ENCODE data around the gene AK4.
"Not testable (repeated sequence)": the region's sequence is repeated elsewhere in the genome, so short reads cannot be mapped to it uniquely, and the experiment has no call there.

The AK4 gene

GRCh38 chr1:65213271-65214023 lies 65.4 kb downstream of the AK4 start:
- peak in 1 of 51 donors; percentile 15 for DNase-seq

GRCh38 chr1:65214340-65215027 lies 66.5 kb downstream of the AK4 start:
- no peak for DNase-seq

- DNase-seq, result no peak
Measured at GRCh38 chr1:65216989-65217388, 69.0 kb downstream of the AK4 start.

- no peak for DNase-seq
Measured at GRCh38 chr1:65221638-65222339, 73.8 kb downstream of the AK4 start.

- no peak for DNase-seq
Measured at GRCh38 chr1:65222340-65222940, 74.4 kb downstream of the AK4 start.

GRCh38 chr1:65224681-65225091 lies 76.7 kb downstream of the AK4 start:
- DNase-seq, result no peak

GRCh38 chr1:65225179-65225578 lies 77.2 kb downstream of the AK4 start:
- DNase-seq, result no peak

- no peak for DNase-seq
Measured at GRCh38 chr1:65229201-65229600, 81.2 kb downstream of the AK4 start.

GRCh38 chr1:65229754-65230339 lies 81.8 kb downstream of the AK4 start:
- DNase-seq, result no peak

GRCh38 chr1:65230731-65231481 lies 82.9 kb downstream of the AK4 start:
- no peak for DNase-seq

- no peak for DNase-seq
Measured at GRCh38 chr1:65231718-65232330, 83.8 kb downstream of the AK4 start.

- DNase-seq, result no peak
Measured at GRCh38 chr1:65232461-65232990, 84.5 kb downstream of the AK4 start.

- DNase-seq, result no peak
Measured at GRCh38 chr1:65233782-65234181, 85.8 kb downstream of the AK4 start.

- peak in 1 of 51 donors; percentile 24 for DNase-seq
Measured at GRCh38 chr1:65235867-65236805, 88.1 kb downstream of the AK4 start.

- not testable (repeated sequence) for DNase-seq
Measured at GRCh38 chr1:65237088-65237487, 89.1 kb downstream of the AK4 start.

GRCh38 chr1:65237503-65237902 lies 89.5 kb downstream of the AK4 start:
- DNase-seq, result no peak

- no peak for DNase-seq
Measured at GRCh38 chr1:65238010-65238409, 90.0 kb downstream of the AK4 start.

- no peak for DNase-seq
Measured at GRCh38 chr1:65243491-65243890, 95.5 kb downstream of the AK4 start.

GRCh38 chr1:65245295-65245694 lies 97.3 kb downstream of the AK4 start:
- DNase-seq, result no peak

Measured in hypothalamus (tissue), 51 donors.